GM10248 (cell line): ENCODE data around the gene PRADC1.

Source experiments
- CTCF ChIA-PET: fragments of 300-600 bp; sonication (Branson Sonifier 250); formaldehyde crosslinking; extraction: SDS; loops from one replicate; lab custom pipeline; 2021; ENCODE audit warnings: antibody characterized with exemption; lab: Yijun Ruan, JAX
- POLR2A ChIA-PET: fragments of 350-650 bp; sonication (Branson Sonifier 250); formaldehyde crosslinking; extraction: SDS; loops from one replicate; lab custom pipeline; 2020; ENCODE audit warnings: antibody characterized with exemption; lab: Yijun Ruan, JAX
- DNase-seq: peaks from one replicate; pipeline ENCODE4 v3.0.0; 2012; ENCODE audit errors: extremely low spot score
- CTCF ChIP-seq: IDR thresholded peaks from 2 replicates; pipeline ENCODE4 v1.5.1; 2012; ENCODE audit warnings: mild to moderate bottlenecking, low read depth; ENCODE audit errors: extremely low read depth, missing control alignments, control extremely low read depth

The PRADC1 gene

GRCh38 chr2:73233154-73233931, at the start of gene PRADC1:
Gene PRADC1 (minus strand): TSS chr2:73233239. CDS start chr2:73233160, 79 bp downstream.
- POLR2A ChIA-PET: interaction anchor here (0.5 to 3.5 kb wide), 11 partner anchors 9 to 895 kb away, joined by 3 to 18 read pairs (median 4); partner anchors contain the start of genes ALMS1 and SFXN5
- peak; percentile 98 for DNase-seq
- TF ChIP-seq CTCF: no peak
- CTCF ChIA-PET: interaction anchor here (1.1 to 9.5 kb wide), 11 partner anchors 11 to 57 kb away, joined by 3 to 70 read pairs (median 5); partner anchors contain the start of gene SMYD5

GRCh38 chr2:73281244-73281643, 48.2 kb upstream of the PRADC1 start:
- POLR2A ChIA-PET: no interaction called here
- CTCF ChIA-PET: interaction anchor here (2.6 to 5.9 kb wide), 2 partner anchors 9 kb away, joined by 13 to 32 read pairs; no protein-coding TSS in a partner anchor

GRCh38 chr2:73279852-73280251, 46.8 kb upstream of the PRADC1 start:
- CTCF ChIA-PET: interaction anchor here (2.6 to 5.9 kb wide), 2 partner anchors 8 to 10 kb away, joined by 13 to 32 read pairs; no protein-coding TSS in a partner anchor
- no peak for DNase-seq
- TF ChIP-seq CTCF: no peak
- POLR2A ChIA-PET: no interaction called here

More at GRCh38 chr2:73281244-73281643, 48.2 kb upstream of the PRADC1 start:
- no peak for TF ChIP-seq CTCF
- DNase-seq: no peak

GRCh38 chr2:73272270-73272669, 39.2 kb upstream of the PRADC1 start:
- POLR2A ChIA-PET: no interaction called here

GRCh38 chr2:73269686-73270465, 36.8 kb upstream of the PRADC1 start:
- ChIA-PET POLR2A (no interaction called here), CTCF (interaction anchor here (0.9 to 4.4 kb wide), 3 partner anchors 11 to 38 kb away, joined by 3 to 13 read pairs (median 3); no protein-coding TSS in a partner anchor)
- no peak for TF ChIP-seq CTCF
- DNase-seq: no peak

More at GRCh38 chr2:73272270-73272669, 39.2 kb upstream of the PRADC1 start:
- no peak for DNase-seq
- CTCF ChIA-PET: interaction anchor here (1.1 to 6.6 kb wide), 4 partner anchors 9 to 187 kb away, joined by 3 to 35 read pairs (median 8); no protein-coding TSS in a partner anchor
- no peak for TF ChIP-seq CTCF
